ENCODE data around the gene ZNF501. TPM values are rescaled to one million over a fixed set of nuclear protein-coding genes. Genes with fewer than 3 reads are reported as not detected.

ZNF501 gene
- total RNA-seq, 1 experiment from 2014 or later = not detected

Other genes starting within 250 kb of the ZNF501 start
- gene ZKSCAN7, start 174.4 kb upstream of the ZNF501 start, total RNA-seq (2014; rRNA removed; shearing (Covaris generic)) = not detected in 2 replicates
- gene ZNF660, start 144.7 kb upstream of the ZNF501 start, total RNA-seq (2014; rRNA removed; shearing (Covaris generic)) = not detected in 2 replicates
- 11.5 and 14.7 TPM in 2 replicates for gene ZNF197, start 104.6 kb upstream of the ZNF501 start, total RNA-seq (2014; rRNA removed; shearing (Covaris generic))
- 15.3 and 16.5 TPM in 2 replicates for gene ZNF35, start 80.9 kb upstream of the ZNF501 start, total RNA-seq (2014; rRNA removed; shearing (Covaris generic))
- 0.69 and 0.93 TPM in 2 replicates for gene ZNF502, start 17.0 kb upstream of the ZNF501 start, total RNA-seq (2014; rRNA removed; shearing (Covaris generic))
- 27.0 and 28.2 TPM in 2 replicates for gene KIAA1143, start 32.0 kb downstream of the ZNF501 start, total RNA-seq (2014; rRNA removed; shearing (Covaris generic))
- gene KIF15, start 32.2 kb downstream of the ZNF501 start, total RNA-seq (2014; rRNA removed; shearing (Covaris generic)) = 19.4 and 23.4 TPM in 2 replicates
- 0.14 and 0.69 TPM in 2 replicates for gene TMEM42, start 132.3 kb downstream of the ZNF501 start, total RNA-seq (2014; rRNA removed; shearing (Covaris generic))
- 0.10 and 0.65 TPM in 2 replicates for gene TGM4, start 145.0 kb downstream of the ZNF501 start, total RNA-seq (2014; rRNA removed; shearing (Covaris generic))
- 55.2 and 56.2 TPM in 2 replicates for gene ZDHHC3, start 246.5 kb downstream of the ZNF501 start, total RNA-seq (2014; rRNA removed; shearing (Covaris generic))
- gene EXOSC7, start 246.6 kb downstream of the ZNF501 start, total RNA-seq (2014; rRNA removed; shearing (Covaris generic)) = 62.5 and 65.0 TPM in 2 replicates